Adrenal gland (tissue), 5 donors: ENCODE results near the gene AUNIP.

ENCODE experiments used
- CTCF ChIP-seq, 6 experiments: fragments of 450-650 bp in 4 of 6; fragments of 200-600 bp in 2 of 6; sonication (generic) in 1 of 6; IDR thresholded peaks; 1 replicate in 5 of 6; 2 replicates in 1 of 6; pipeline versions ENCODE4 v1.5.1 to v1.8.0; 2016 to 2021; ENCODE audit warnings: antibody characterized with exemption in 6 of 6, mild to moderate bottlenecking in 2 of 6, moderate library complexity in 1 of 6
- POLR2A ChIP-seq, 2 donors: fragments of 450-650 bp; IDR thresholded peaks; one replicate each; pipeline ENCODE4 v1.6.1; 2017; ENCODE audit warnings: antibody characterized with exemption in 2 of 2, mild to moderate bottlenecking in 2 of 2, moderate library complexity in 1 of 2
- donor health status: DM: no; HTN: no; CAD: no.

DNA sequence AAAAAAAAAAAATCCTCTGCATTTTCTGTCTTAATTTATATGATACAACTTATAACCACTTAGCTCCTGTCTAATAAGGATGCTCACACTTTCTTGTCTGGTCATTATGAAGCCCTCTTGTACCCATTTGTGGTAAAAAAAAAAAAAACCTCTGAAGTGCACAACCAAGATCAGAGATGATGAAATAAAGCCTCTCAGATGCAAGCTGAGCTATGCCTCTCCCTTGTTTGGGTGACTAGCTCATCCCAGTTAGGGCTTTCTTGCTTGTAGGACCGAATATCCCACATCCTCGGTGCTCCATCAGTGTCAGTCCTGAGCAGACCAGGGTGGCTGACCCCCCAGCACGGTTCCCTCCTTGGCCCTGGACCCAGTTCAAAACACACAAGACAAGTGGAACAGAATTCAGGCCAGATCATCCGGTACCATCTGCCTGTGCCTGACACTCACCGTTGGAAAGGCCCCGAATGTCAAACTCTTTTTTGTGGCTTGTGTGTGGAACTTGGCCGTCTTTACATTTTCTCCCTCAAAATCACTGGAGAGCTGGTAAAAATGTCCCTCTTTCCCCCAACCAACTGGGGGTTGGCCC is 65.6 kb downstream of the AUNIP start:
- TF ChIP-seq CTCF (IDR thresholded peaks at IDR 0.05) (no peak), POLR2A (IDR thresholded peaks at IDR 0.05) (no peak)
